Measurements from ENCODE around the gene CSHL1. TPM values are rescaled to one million over a fixed set of nuclear protein-coding genes. Genes with fewer than 3 reads are reported as not detected.

Gene CSHL1
- total RNA-seq: not detected
- polyA plus RNA-seq: not detected

GRCh38 chr17:63911041-63911635 is at the start of gene CSHL1:
Gene CSHL1 (minus strand): TSS chr17:63911258. CDS start chr17:63911196, 62 bp downstream.
- CTCF ChIA-PET: interaction anchor here (0.7 to 15.5 kb wide), 14 partner anchors 8 to 369 kb away, joined by 3 to 212 read pairs (median 6); partner anchors contain the start of gene GH1
- Histone ChIP-seq H3K27ac (ENCODE audit: low read depth, low read length) (no peak within 1 kb of the TSS), H3K9me3 (ENCODE audit: low read length) (no peaks in the 10 kb centered on the region), H3K4me1 (ENCODE audit: insufficient read depth, low read length) (no peaks in the 10 kb centered on the region), H3K4me3 (ENCODE audit: low read length) (no peak within 1 kb of the TSS), H3K27me3 (ENCODE audit: insufficient read depth, low read length, poor library complexity, severe bottlenecking) (no peaks in the 10 kb centered on the region), H3K36me3 (ENCODE audit: insufficient read depth, low read length) (no peaks in the 10 kb centered on the region)
- Mint-ChIP-seq H3K4me1 (peaks cover 0 to 2% (median 0%) of the 10 kb centered on the region in 3 donors), H3K36me3 (no peaks in the 10 kb centered on the region), H3K9me3 (no peaks in the 10 kb centered on the region), H3K27ac (peak within 1 kb of the TSS in 1 of 8 donors; percentile 17), H3K27me3 (peaks cover 0 to 1% of the 10 kb centered on the region in 2 donors), H3K4me3 (no peak within 1 kb of the TSS)
- no peak for DNase-seq
- POLR2A ChIA-PET: no interaction called here

GRCh38 chr17:63960430-63960829 is 49.4 kb upstream of the CSHL1 start:
- Mint-ChIP-seq H3K36me3 (no peaks in the 10 kb centered on the region), H3K9me3 (no peaks in the 10 kb centered on the region), H3K4me3 (no peak overlapping the region), H3K27ac (no peak overlapping the region), H3K4me1 (peaks cover 0 to 11% (median 8%) of the 10 kb centered on the region in 3 donors), H3K27me3 (peaks cover 0 to 1% of the 10 kb centered on the region in 2 donors)
- no peak for DNase-seq
- Histone ChIP-seq H3K9me3 (ENCODE audit: low read length) (no peaks in the 10 kb centered on the region), H3K27me3 (ENCODE audit: insufficient read depth, low read length, poor library complexity, severe bottlenecking) (no peaks in the 10 kb centered on the region), H3K4me3 (ENCODE audit: low read length) (no peak overlapping the region), H3K4me1 (ENCODE audit: insufficient read depth, low read length) (no peaks in the 10 kb centered on the region), H3K36me3 (ENCODE audit: insufficient read depth, low read length) (no peaks in the 10 kb centered on the region), H3K27ac (ENCODE audit: low read depth, low read length) (no peak overlapping the region)
- CTCF ChIA-PET: interaction anchor here (2.1 kb wide), 1 partner anchor 65 kb away, joined by 5 read pairs; no protein-coding TSS in a partner anchor
- POLR2A ChIA-PET: no interaction called here

DNA sequence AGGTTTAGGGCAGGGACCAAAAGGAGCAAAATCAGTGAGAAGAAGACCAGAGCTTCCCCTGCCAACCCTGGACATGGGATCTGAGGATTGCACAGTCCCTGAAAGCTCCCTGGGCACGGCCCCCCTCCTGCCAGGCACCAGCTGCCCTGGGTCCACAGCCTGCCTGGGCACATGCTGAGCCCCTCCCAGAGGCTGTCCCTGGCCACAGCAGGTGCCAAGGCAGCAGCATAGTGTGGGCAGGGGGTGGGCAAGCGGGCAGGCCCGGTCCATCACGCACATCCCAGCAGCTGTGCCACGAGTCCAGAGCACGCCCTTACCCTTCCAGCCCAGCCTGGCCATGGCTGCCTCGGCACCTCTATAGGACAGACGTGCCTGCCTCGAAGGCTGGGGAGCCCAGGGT is 48.9 kb upstream of the CSHL1 start:
- Mint-ChIP-seq H3K4me3 (no peak overlapping the region), H3K27ac (no peak overlapping the region), H3K36me3 (no peaks in the 10 kb centered on the region), H3K27me3 (peaks cover 0 to 1% of the 10 kb centered on the region in 2 donors), H3K9me3 (no peaks in the 10 kb centered on the region), H3K4me1 (peaks cover under 1 to 15% (median 8%) of the 10 kb centered on the region in 3 donors)
- POLR2A ChIA-PET: no interaction called here
- no peak overlapping the region for H3K4me3 ChIP-seq (ENCODE audit: low read length)
- no peaks in the 10 kb centered on the region for H3K27me3 ChIP-seq (ENCODE audit: insufficient read depth, low read length, poor library complexity, severe bottlenecking)
- no peaks in the 10 kb centered on the region for H3K4me1 ChIP-seq (ENCODE audit: insufficient read depth, low read length)
- DNase-seq: no peak
- CTCF ChIA-PET: interaction anchor here (2.1 kb wide), 1 partner anchor 66 kb away, joined by 5 read pairs; no protein-coding TSS in a partner anchor
- no peak overlapping the region for H3K27ac ChIP-seq (ENCODE audit: low read depth, low read length)
- H3K9me3 ChIP-seq (ENCODE audit: low read length): no peaks in the 10 kb centered on the region
- H3K36me3 ChIP-seq (ENCODE audit: insufficient read depth, low read length): no peaks in the 10 kb centered on the region

DNA sequence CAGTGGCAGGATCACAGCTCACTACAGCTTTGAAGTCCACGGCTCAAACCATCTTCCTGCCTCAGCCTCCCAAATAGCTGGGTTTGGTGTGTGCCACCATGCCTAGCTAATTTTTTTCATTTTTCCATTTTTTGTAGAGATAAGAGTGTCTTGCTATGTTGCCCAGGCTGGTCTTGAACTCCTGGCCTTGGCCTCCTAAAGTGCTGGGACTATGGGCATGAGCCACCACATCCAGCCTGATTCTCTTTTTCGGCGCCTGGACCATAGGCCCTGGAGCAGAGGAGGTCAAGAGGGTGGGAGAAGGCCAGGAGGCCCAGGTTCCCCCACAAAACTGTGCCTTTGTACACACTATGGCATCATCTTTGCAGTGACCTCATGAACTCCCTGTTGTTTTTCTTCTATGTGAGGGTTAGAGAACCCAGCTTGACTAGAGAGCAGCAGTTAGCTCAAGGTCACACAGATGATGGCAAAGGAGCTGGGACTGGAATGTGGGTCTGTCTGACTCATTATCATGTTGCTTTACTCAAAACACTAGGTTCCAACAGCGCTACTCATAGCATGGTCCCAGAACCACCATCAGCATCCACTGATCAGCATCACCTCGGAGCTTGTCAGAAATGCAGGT is 45.4 kb upstream of the CSHL1 start:
- peaks cover 16 to 24% (median 22%) of the 10 kb centered on the region in 3 donors for H3K4me1 Mint-ChIP-seq

DNA sequence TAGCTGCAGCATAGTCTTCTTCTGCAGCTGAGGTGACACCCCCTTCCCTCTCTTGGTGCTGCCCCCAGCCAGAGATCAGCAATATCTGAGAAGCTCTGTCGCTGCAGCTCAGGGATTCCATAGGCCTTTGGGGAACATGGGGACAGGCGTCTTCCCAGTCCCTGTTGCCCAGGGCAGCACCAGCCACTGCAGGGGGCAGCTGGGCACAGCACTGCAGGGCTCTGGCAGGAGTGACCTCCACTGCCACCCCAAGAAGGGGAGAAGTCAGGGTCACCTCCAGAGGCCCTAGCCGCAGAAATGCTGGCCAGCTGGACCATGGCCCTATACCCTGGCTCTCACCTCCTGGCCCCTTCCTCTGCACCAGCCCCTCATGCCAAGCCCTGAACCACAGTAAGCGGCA is 44.7 kb upstream of the CSHL1 start:
- POLR2A ChIA-PET: interaction anchor here (0.6 kb wide), 1 partner anchor 72 kb away, joined by 4 read pairs; no protein-coding TSS in a partner anchor
- CTCF ChIA-PET: interaction anchor here (3.1 kb wide), 2 partner anchors 9 to 11 kb away, joined by 10 to 24 read pairs; no protein-coding TSS in a partner anchor
- no peaks in the 10 kb centered on the region for H3K9me3 ChIP-seq (ENCODE audit: low read length)
- H3K4me1 ChIP-seq (ENCODE audit: insufficient read depth, low read length): peaks cover 16% of the 10 kb centered on the region
- H3K27ac Mint-ChIP-seq: peak overlapping the region in 3 of 8 donors; percentile 29 to 66 (median 64)
- no peaks in the 10 kb centered on the region for H3K9me3 Mint-ChIP-seq
- no peak overlapping the region for H3K27ac ChIP-seq (ENCODE audit: low read depth, low read length)
- H3K4me1 Mint-ChIP-seq: peaks cover 16 to 25% (median 24%) of the 10 kb centered on the region in 3 donors
- H3K4me3 ChIP-seq (ENCODE audit: low read length): no peak overlapping the region
- no peaks in the 10 kb centered on the region for H3K36me3 Mint-ChIP-seq
- H3K4me3 Mint-ChIP-seq: no peak overlapping the region
- DNase-seq: no peak
- H3K27me3 ChIP-seq (ENCODE audit: insufficient read depth, low read length, poor library complexity, severe bottlenecking): no peaks in the 10 kb centered on the region
- no peaks in the 10 kb centered on the region for H3K36me3 ChIP-seq (ENCODE audit: insufficient read depth, low read length)
- H3K27me3 Mint-ChIP-seq: no peaks in the 10 kb centered on the region

More for the DNA sequence above, 45.4 kb upstream of the CSHL1 start:
- H3K27me3 ChIP-seq (ENCODE audit: insufficient read depth, low read length, poor library complexity, severe bottlenecking): no peaks in the 10 kb centered on the region
- Mint-ChIP-seq H3K4me3 (no peak overlapping the region), H3K36me3 (no peaks in the 10 kb centered on the region), H3K9me3 (no peaks in the 10 kb centered on the region), H3K27ac (peak overlapping the region in 4 of 8 donors; percentile 27 to 81 (median 45)), H3K27me3 (no peaks in the 10 kb centered on the region)
- H3K4me1 ChIP-seq (ENCODE audit: insufficient read depth, low read length): peaks cover 16% of the 10 kb centered on the region
- DNase-seq: no peak
- ChIA-PET POLR2A (interaction anchor here (0.6 kb wide), 1 partner anchor 71 kb away, joined by 4 read pairs; no protein-coding TSS in a partner anchor), CTCF (interaction anchor here (1.1 to 3.1 kb wide), 4 partner anchors 10 to 69 kb away, joined by 3 to 24 read pairs (median 6); no protein-coding TSS in a partner anchor)
- H3K36me3 ChIP-seq (ENCODE audit: insufficient read depth, low read length): no peaks in the 10 kb centered on the region
- H3K27ac ChIP-seq (ENCODE audit: low read depth, low read length): no peak overlapping the region
- H3K9me3 ChIP-seq (ENCODE audit: low read length): no peaks in the 10 kb centered on the region
- H3K4me3 ChIP-seq (ENCODE audit: low read length): no peak overlapping the region

GRCh38 chr17:63955232-63955631 is 44.2 kb upstream of the CSHL1 start:
- no peaks in the 10 kb centered on the region for H3K36me3 Mint-ChIP-seq
- H3K36me3 ChIP-seq (ENCODE audit: insufficient read depth, low read length): no peaks in the 10 kb centered on the region
- H3K4me1 ChIP-seq (ENCODE audit: insufficient read depth, low read length): peaks cover 16% of the 10 kb centered on the region
- peak overlapping the region in 1 of 8 donors; percentile 43 for H3K27ac Mint-ChIP-seq
- ChIA-PET CTCF (interaction anchor here (1.3 to 3.1 kb wide), 3 partner anchors 9 to 65 kb away, joined by 3 to 24 read pairs (median 10); partner anchors contain the start of gene ICAM2), POLR2A (no interaction called here)
- H3K4me3 Mint-ChIP-seq: peak overlapping the region in 1 of 7 donors; percentile 24
- no peak overlapping the region for H3K27ac ChIP-seq (ENCODE audit: low read depth, low read length)
- H3K4me3 ChIP-seq (ENCODE audit: low read length): no peak overlapping the region
- H3K27me3 Mint-ChIP-seq: no peaks in the 10 kb centered on the region
- no peaks in the 10 kb centered on the region for H3K9me3 Mint-ChIP-seq
- H3K27me3 ChIP-seq (ENCODE audit: insufficient read depth, low read length, poor library complexity, severe bottlenecking): no peaks in the 10 kb centered on the region
- no peak for DNase-seq
- no peaks in the 10 kb centered on the region for H3K9me3 ChIP-seq (ENCODE audit: low read length)
- peaks cover 16 to 25% (median 24%) of the 10 kb centered on the region in 3 donors for H3K4me1 Mint-ChIP-seq

GRCh38 chr17:63954402-63955063 is 43.5 kb upstream of the CSHL1 start:
- POLR2A ChIA-PET: no interaction called here
- H3K27ac ChIP-seq (ENCODE audit: low read depth, low read length): no peak overlapping the region
- H3K27me3 ChIP-seq (ENCODE audit: insufficient read depth, low read length, poor library complexity, severe bottlenecking): no peaks in the 10 kb centered on the region
- H3K9me3 Mint-ChIP-seq: no peaks in the 10 kb centered on the region
- no peaks in the 10 kb centered on the region for H3K9me3 ChIP-seq (ENCODE audit: low read length)
- H3K4me3 Mint-ChIP-seq: peak overlapping the region in 6 of 7 donors; percentile 48 to 87 (median 60)
- peak in 4 of 5 donors; percentile 16 to 47 (median 32) for DNase-seq
- CTCF ChIA-PET: interaction anchor here (1.0 to 3.1 kb wide), 6 partner anchors 8 to 71 kb away, joined by 3 to 24 read pairs (median 5); partner anchors contain the start of gene ICAM2
- H3K27ac Mint-ChIP-seq: peak overlapping the region in 7 of 8 donors; percentile 43 to 96 (median 85)
- H3K36me3 Mint-ChIP-seq: no peaks in the 10 kb centered on the region
- H3K27me3 Mint-ChIP-seq: no peaks in the 10 kb centered on the region
- H3K4me1 ChIP-seq (ENCODE audit: insufficient read depth, low read length): peaks cover 16% of the 10 kb centered on the region
- H3K4me3 ChIP-seq (ENCODE audit: low read length): no peak overlapping the region
- peaks cover 16 to 25% (median 24%) of the 10 kb centered on the region in 3 donors for H3K4me1 Mint-ChIP-seq
- no peaks in the 10 kb centered on the region for H3K36me3 ChIP-seq (ENCODE audit: insufficient read depth, low read length)
